CD4-positive, alpha-beta T cell treated with Interleukin-6 at 100 ng/mL for 8 hours (primary cell): ENCODE measurements around the gene ANKRD44.

Experiments
- DNase-seq: peaks from one replicate; pipeline ENCODE4 v3.0.0-alpha.2; 2020; ENCODE audit warnings: mixed read lengths, low spot score

Gene ANKRD44

GRCh38 chr2:197179744-197180498 is 130.7 kb downstream of the ANKRD44 start:
- DNase-seq = no peak

DNA sequence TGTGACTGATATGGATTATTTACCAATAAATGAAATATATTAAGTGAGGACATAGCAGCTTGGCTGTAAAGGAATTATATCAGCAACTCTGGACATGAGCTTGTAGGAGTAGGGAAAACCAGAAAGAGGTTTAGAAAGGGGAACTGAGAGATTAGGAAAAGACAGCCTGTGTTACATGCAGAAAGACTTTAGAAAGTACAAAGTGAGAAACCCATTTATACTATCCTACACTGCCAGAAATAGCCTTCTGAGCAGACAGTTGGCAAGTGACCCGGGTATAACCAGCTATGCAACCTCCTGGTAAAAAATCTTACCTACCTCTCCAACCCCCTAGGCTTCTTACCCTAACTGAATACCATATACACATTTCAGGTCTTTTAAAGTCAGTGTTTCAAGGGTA is 134.1 kb downstream of the ANKRD44 start:
- DNase-seq = no peak

GRCh38 chr2:197174539-197175094 is 136.0 kb downstream of the ANKRD44 start:
- no peak for DNase-seq

GRCh38 chr2:197171582-197171981 is 139.0 kb downstream of the ANKRD44 start:
- DNase-seq = no peak

DNA sequence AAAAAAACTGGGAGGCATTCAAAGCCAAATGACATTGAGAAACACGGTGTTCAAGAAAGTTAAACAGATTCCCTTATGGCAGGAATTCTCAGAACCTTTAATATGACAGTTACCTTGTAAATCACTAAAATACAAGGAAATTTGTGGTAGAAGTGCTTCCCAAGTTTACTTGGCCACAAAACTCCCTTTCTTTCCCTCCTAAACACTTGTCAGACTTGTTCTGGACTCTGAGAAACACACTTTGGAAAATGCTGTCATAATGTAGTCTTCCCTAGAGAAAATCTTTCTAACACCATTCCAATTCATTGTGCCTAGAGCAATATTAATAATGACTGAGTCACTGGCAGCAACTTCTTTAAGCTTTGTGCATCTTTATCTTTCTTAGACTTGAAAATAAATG is 140.4 kb downstream of the ANKRD44 start:
- DNase-seq = no peak

DNA sequence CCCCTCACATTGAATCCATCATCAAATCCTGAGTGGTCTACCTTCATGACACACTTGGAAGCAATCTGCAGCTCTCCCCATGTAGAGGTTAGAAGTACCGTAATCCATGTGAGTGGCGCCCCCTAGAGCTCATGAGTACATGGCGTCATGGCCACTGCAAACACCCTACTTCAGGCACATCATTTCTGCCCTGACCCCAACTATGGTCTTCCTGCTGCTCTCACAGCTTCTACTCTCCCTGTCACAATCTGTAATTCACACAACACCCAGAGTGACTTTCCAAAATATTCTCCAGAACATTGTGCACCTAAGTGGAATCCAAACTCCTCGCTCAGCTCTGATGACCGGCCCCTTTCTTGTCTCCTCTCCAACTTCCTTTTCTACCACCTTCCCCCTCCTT is 141.9 kb downstream of the ANKRD44 start:
- peak; percentile 58 for DNase-seq

GRCh38 chr2:197167608-197168314 is 142.8 kb downstream of the ANKRD44 start:
- DNase-seq = no peak

DNA sequence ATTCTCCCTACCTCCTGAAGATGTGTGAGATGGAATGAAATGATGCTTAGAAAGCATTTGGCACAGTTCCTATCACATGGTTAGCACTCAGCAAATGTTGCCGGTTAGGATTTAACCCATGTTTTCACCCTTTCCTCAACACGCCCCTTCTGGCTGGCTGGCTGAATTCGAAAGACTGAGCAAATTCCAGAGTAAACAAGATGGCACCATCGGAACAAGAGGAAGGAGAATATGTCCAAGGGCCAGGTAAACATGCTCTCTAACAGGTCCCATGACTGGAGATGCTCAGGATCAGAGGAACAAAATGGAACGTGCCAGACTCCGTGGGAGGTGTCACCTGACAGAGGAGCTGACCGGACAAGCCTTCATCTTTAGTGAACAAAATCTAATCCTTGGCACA is 145.6 kb downstream of the ANKRD44 start:
- no peak for DNase-seq

GRCh38 chr2:197164141-197164754 is 146.3 kb downstream of the ANKRD44 start:
- no peak for DNase-seq

DNA sequence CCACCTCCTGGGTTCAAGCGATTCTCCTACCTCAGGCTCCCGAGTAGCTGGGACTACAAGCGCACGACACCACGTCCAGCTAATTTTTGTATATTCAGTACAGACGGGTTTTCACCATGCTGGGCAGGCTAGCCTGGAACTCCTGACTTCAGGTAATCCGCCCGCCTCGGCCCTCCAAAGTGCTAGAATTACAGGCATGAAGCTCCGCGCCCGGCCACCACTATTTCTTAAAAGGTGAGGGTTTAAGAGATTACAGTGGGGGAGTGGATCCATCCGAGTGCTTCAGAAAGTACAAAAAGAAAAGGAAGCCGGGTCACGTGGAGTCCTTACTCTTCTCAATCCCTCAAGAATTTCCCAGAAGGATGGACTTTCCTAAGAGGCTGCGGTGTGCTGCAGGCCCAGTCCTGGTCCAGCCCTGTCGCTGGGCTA is 146.9 kb downstream of the ANKRD44 start:
- no peak for DNase-seq

- DNase-seq = no peak
Observed at GRCh38 chr2:197161774-197162173, 148.8 kb downstream of the ANKRD44 start.

DNA sequence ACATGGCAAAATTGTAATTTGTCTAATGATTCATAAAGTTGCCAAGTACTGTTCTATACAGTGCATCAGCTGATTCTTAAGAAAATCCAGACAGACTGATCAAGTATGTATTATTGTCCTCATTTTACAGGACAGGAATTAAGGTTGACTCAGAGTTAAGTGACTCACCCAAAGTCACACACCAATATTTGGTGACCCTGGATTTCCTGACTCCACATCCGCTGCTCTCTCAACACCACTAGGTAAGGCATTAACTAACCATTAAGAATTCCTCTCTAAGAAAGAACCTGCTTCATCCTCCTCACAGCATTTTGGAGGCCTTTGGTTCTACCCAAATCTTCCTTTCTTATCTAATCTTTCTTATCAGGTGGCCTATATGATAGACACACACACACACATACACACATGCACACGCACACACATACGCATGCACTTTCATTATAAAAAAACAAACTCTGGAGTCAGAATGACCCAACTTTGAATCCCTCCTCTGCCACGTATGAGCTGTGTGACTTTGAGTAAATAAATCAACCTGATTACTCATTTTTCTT is 150.8 kb downstream of the ANKRD44 start:
- peak; percentile 56 for DNase-seq

- DNase-seq = no peak
Observed at GRCh38 chr2:197158591-197159550, 151.7 kb downstream of the ANKRD44 start.

- DNase-seq = no peak
Observed at GRCh38 chr2:197157879-197158537, 152.6 kb downstream of the ANKRD44 start.

DNA sequence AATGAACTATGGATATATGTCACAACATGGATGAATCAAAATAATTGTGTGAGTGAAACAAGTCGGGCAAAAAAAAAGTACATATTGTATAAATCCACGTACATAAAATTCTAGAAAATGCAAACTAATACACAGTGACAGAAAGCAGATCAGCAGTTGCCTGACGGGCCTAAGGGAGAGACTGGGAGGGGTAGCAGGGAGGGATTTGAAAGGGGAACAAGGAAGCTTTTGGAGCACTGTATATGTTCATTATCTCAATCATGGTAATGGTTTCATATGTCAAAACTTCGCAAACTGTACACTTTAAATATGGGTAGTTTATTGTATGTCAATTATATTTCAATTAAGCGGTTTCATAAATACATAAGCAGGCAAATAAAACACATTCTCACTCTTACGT is 153.8 kb downstream of the ANKRD44 start:
- DNase-seq = no peak

DNA sequence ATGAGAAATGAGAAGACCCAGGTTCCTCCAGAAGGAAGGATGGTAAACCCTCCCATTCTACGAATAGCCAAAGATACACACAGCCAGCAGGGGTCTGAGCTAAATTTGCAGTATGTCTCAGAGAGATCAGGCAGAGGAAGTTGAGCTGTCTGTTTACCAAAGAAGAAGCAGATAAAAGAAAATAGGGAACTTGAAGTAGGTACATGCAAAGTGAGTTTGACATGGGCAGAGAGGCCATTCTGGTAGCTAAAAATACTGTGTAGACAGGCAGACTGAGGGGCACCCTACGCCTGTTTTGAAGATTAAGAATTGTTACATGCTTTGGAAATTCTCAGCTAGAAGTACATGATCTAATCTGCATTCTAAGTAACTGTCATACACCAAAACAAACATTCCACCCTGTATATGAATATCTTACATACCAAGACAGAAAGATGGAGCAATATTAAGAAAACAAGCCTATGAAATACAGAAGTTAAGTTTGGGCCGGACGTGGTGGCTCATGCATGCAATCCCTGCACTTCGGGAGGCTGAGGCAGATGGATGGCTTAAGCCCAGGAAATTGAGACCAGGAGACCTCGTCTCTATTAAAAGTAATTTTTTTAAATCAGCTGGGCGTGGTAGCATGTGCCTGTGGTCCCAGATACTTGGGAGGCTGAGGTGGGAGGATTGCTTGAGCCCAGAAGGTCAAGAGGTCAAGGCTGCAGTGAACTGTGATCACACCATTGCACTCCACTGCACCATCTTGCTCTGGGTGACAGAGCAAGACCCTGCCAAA is 157.9 kb downstream of the ANKRD44 start:
- DNase-seq = peak; percentile 46

- no peak for DNase-seq
Observed at GRCh38 chr2:197149546-197149945, 161.0 kb downstream of the ANKRD44 start.

GRCh38 chr2:197148401-197148800 is 162.2 kb downstream of the ANKRD44 start:
- DNase-seq = no peak

DNA sequence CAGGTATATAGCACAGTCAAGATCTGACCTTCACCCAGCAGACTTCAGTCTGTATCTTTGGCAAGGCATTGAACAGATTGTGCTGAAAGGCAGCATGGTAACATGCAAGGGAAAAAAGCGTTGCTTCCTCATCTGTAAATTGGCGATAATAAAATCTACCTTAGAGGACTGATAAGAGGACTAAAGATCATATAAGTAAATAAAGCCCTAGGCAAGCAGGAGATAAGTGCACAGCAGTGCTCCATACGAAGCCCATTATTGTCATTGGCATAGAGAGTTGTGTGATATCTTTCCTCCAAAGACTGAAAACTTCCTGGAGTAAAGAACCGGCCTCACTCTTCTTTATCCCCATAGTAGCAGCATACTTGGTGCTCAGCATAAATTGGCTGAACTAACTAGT is 162.6 kb downstream of the ANKRD44 start:
- no peak for DNase-seq

DNA sequence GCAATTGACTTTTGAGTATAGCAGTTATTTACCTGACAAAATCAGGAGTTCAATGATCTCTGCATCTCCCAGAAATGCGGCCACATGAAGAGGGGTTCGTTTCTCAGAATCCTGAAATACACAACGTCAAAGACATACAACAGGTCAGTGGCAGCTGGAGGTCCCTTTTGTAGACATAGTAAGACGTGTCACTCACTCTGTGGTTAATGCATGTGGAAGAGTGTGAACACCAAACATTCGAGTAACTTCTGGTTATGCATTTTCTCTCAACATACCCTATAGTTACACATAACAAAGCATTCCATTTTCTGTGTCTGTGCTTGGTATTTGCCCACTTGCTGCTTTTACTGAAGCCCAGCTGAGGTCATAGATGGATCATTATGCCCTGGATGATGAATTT is 163.6 kb downstream of the ANKRD44 start:
- no peak for DNase-seq
